ENCODE data around the gene TEKT2. TPM values are rescaled to one million over a fixed set of nuclear protein-coding genes. Genes with fewer than 3 reads are reported as not detected.

The TEKT2 gene
- total and polyA plus RNA-seq, 8 donors, result 0.32 to 16.0 (median 9.2) TPM

DNA sequence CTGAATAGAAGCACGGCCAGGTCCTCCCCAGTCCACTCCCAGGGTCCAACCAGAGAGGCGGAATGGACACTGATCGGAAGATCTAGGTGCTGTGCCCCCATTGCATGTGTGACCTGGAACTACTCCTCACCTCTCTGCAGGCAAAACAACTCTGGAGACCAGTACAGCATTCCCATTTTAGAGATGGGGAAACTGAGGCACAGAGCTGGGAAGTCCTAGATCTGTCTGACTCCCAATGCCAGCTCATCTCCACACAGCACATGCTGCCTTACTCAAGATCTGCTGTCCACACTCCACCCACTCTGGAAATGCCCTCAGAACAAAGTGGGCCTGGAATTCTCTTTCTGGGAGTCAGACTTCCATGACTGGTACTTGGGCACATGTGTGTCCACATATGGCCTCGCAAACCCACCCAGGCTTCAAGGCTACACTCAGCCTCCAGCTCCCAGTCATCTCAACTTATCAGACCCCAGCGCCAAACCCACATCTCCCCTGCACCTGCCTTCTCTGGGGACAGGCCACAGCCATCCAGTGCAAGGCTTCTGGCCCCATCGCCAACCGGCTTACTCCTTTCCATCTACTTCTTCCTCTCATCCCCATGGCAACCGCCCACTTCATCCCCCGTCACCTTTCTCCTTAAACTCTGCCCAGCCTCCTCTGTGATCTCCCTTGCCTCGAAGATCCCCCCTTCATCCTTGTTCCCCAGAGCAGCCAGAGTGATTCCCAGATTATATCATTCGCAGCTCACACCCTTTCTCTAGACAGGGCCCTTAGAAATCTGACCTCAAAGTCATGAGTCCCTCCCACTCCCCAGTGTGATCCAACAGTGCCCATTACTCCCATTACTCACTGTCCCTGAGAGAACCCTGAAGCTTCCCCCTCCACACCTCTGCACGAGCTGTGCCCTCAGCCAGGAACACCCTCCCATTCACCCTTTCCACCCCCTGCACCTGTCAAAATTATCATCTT lies 38.5 kb downstream of the TEKT2 start:
- Histone ChIP-seq H3K4me3 (no peak overlapping the region), H3K9me3 (no peaks in the 10 kb centered on the region), H3K27ac (peak overlapping the region; percentile 39 to 60), H3K27me3 (peaks cover 0 to 31% of the 10 kb centered on the region in 2 donors), H3K36me3 (no peaks in the 10 kb centered on the region), H3K4me1 (peaks cover 0 to 39% of the 10 kb centered on the region in 2 donors)
- ATAC-seq (no peak), DNase-seq (no peak)
- no peak for TF ChIP-seq CTCF (IDR thresholded peaks at IDR 0.05)
- intact Hi-C loops (cut with DNase I), result no loop called here

DNA sequence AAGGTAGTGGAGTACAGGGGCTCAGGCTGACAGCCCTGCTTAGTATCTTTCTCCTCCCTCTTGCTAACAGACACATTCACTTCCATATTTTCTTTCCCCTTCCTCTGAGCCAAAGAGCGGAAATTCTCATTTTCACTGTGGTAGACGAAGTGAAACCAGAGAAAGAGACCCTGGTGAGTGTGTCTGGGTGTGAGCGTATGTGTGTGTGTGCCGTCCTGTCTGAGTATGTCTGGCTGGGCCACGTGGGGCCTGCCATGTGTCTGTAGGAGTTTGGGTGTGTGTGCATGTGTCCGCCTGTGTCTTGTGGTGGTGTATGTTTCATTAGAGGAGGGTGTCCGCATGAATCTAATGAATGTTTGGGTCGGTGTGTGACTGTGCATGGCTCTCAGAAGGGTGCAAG lies 39.5 kb downstream of the TEKT2 start:
- Histone ChIP-seq H3K4me3 (no peak overlapping the region), H3K27ac (peak overlapping the region in 1 of 2 donors; percentile 60), H3K4me1 (peaks cover 0 to 39% of the 10 kb centered on the region in 2 donors), H3K27me3 (peaks cover 0 to 31% of the 10 kb centered on the region in 2 donors), H3K9me3 (no peaks in the 10 kb centered on the region), H3K36me3 (no peaks in the 10 kb centered on the region)
- ATAC-seq (peak; percentile 56), DNase-seq (no peak)
- no peak for TF ChIP-seq CTCF (IDR thresholded peaks at IDR 0.05)
- intact Hi-C loops (cut with DNase I), result no loop called here

DNA sequence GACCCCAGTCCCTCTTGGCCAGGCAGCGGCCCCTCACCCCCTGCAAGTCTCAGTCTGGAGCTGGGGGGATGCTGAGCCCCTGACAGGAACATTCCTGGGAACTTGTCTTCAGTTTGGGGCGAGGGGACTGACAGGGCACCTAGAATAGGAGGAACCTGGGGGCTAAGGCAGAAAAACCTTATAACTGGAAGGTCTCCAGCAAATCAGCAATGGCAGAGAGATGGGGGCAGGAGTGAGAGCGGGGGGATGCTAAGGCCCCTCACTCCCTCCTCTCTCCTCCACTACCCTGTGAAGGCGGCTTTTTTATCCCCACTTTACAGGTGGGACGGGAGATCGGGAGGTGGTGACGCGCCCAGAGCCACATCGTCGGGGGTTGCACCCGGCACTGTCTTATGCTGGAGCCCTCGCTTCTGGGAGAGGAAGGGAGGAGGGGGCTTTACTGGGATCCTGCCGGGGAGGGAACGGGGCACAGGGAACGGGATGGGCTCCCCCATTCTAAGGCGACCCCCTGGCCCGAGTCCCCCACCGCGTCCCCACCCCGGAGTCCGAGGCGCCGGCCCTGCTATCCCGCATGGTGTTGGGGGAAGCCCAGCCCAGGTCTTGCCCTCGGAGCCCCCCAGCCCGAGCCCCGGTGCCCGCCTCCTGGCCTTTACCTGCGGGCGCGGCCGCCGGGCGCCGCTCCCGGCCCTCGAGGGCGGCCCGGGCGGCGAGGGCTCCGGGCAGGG lies 40.7 kb downstream of the TEKT2 start:
- Histone ChIP-seq H3K9me3 (no peaks in the 10 kb centered on the region), H3K27me3 (peaks cover 0 to 31% of the 10 kb centered on the region in 2 donors), H3K27ac (no peak overlapping the region), H3K4me3 (peak overlapping the region in 1 of 2 donors; percentile 23), H3K4me1 (peaks cover 0 to 35% of the 10 kb centered on the region in 2 donors), H3K36me3 (no peaks in the 10 kb centered on the region)
- DNase-seq (no peak), ATAC-seq (no peak)
- no peak for TF ChIP-seq CTCF (IDR thresholded peaks at IDR 0.05)
- intact Hi-C loops (cut with DNase I), result no loop called here

GRCh38 chr1:36125129-36125991 lies 41.5 kb downstream of the TEKT2 start, which contains the start of gene COL8A2:
Gene COL8A2 (minus strand): TSS chr1:36125222. CDS start chr1:36100242, 24,980 bp downstream.
- Histone ChIP-seq H3K4me3 (peak within 1 kb of the TSS in 1 of 2 donors; percentile 32), H3K36me3 (no peaks in the 10 kb centered on the region), H3K9me3 (no peaks in the 10 kb centered on the region), H3K4me1 (peaks cover 0 to 29% of the 10 kb centered on the region in 2 donors), H3K27me3 (peaks cover 0 to 31% of the 10 kb centered on the region in 2 donors), H3K27ac (no peak within 1 kb of the TSS)
- intact Hi-C loops (cut with DNase I), result no loop called here
- ATAC-seq, result peak; percentile 76
- TF ChIP-seq CTCF (IDR thresholded peaks at IDR 0.05), result no peak
- peak in 3 of 4 donors; percentile 36 to 83 (median 47) for DNase-seq

Data from left lung (tissue), 10 donors.